Measurements from ENCODE around the gene CABLES1. TPM values are rescaled to one million over a fixed set of nuclear protein-coding genes. Genes with fewer than 3 reads are reported as not detected.
"Not testable (repeated sequence)": the region's sequence is repeated elsewhere in the genome, so short reads cannot be mapped to it uniquely, and the experiment has no call there.

CABLES1 gene
- total RNA-seq, 1 experiment from 2014 or later = 11.8 TPM

GRCh38 chr18:23156134-23156533, 20.8 kb downstream of the CABLES1 start:
- Histone ChIP-seq H3K4me2 (no peak overlapping the region), H3K79me2 (ENCODE audit: low read depth) (0 out of 2 replicates have a peak, but pooled peaks cover 12% of the 10 kb centered on the region), H3K27me3 (ENCODE audit: insufficient read depth, low read depth) (no peaks in the 10 kb centered on the region), H3K9me2 (ENCODE audit: insufficient read depth) (no peaks in the 10 kb centered on the region), H3K4me3 (no peak overlapping the region), H4K20me1 (ENCODE audit: insufficient read depth) (no peaks in the 10 kb centered on the region), H2AFZ (no peak overlapping the region), H3F3A (ENCODE audit: insufficient read depth, low read depth) (no peaks in the 10 kb centered on the region), H3K4me1 (replicated peaks; ENCODE audit: insufficient read depth) (peaks cover 13% of the 10 kb centered on the region), H3K27ac (no peak overlapping the region), H3K36me3 (ENCODE audit: low read depth) (no peaks in the 10 kb centered on the region), H3K9me3 (ENCODE audit: insufficient read depth, low read depth) (no peaks in the 10 kb centered on the region)
- intact Hi-C loops (cut with micrococcal nuclease; ENCODE audit: unreplicated experiment) = no loop called here
- no peak for TF ChIP-seq EZH2 (IDR thresholded peaks at IDR 0.05; ENCODE audit: low read depth)
- TF ChIP-seq, protein P1, sequence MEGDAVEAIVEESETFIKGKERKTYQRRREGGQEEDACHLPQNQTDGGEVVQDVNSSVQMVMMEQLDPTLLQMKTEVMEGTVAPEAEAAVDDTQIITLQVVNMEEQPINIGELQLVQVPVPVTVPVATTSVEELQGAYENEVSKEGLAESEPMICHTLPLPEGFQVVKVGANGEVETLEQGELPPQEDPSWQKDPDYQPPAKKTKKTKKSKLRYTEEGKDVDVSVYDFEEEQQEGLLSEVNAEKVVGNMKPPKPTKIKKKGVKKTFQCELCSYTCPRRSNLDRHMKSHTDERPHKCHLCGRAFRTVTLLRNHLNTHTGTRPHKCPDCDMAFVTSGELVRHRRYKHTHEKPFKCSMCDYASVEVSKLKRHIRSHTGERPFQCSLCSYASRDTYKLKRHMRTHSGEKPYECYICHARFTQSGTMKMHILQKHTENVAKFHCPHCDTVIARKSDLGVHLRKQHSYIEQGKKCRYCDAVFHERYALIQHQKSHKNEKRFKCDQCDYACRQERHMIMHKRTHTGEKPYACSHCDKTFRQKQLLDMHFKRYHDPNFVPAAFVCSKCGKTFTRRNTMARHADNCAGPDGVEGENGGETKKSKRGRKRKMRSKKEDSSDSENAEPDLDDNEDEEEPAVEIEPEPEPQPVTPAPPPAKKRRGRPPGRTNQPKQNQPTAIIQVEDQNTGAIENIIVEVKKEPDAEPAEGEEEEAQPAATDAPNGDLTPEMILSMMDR (conservative IDR thresholded peaks at IDR 0.05) = no peak
- BruUV-seq (replicated peaks) = no TSS peak
- DNase-seq = no peak
- POLR2A ChIA-PET (ENCODE audit: unreplicated experiment) = interaction anchor here (0.6 kb wide), 1 partner anchor 156 kb away, joined by 5 read pairs; no protein-coding TSS in a partner anchor
- CTCF ChIA-PET = no interaction called here

DNA sequence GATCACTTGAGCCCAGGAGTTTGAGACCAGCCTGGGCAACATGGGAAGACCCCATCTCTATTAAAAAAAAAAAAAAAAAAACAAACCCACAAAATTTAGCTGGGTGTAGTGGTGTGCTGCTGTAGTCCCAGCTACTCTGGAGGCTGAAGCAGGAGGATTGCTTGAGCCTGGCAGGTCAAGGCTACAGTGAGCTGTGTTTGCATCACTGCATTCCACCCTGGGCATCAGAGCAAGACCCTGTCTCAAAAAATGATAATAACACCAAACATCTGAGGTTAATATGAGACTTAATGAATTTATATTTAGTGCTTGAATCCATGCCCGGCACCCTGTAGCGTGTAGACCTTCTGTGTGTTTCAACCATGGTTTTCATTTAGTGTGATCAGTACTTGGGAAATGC, 22.8 kb downstream of the CABLES1 start:
- H3K4me3 ChIP-seq = no peak overlapping the region
- intact Hi-C loops (cut with micrococcal nuclease; ENCODE audit: unreplicated experiment) = no loop called here
- no peaks in the 10 kb centered on the region for H3K9me3 ChIP-seq (ENCODE audit: insufficient read depth, low read depth)
- no peaks in the 10 kb centered on the region for H3K36me3 ChIP-seq (ENCODE audit: low read depth)
- CTCF ChIA-PET = no interaction called here
- BruUV-seq (replicated peaks) = no TSS peak
- no peak for DNase-seq
- H3F3A ChIP-seq (ENCODE audit: insufficient read depth, low read depth) = no peaks in the 10 kb centered on the region
- no peaks in the 10 kb centered on the region for H4K20me1 ChIP-seq (ENCODE audit: insufficient read depth)
- no peak overlapping the region for H3K27ac ChIP-seq
- H3K27me3 ChIP-seq (ENCODE audit: insufficient read depth, low read depth) = no peaks in the 10 kb centered on the region
- POLR2A ChIA-PET (ENCODE audit: unreplicated experiment) = no interaction called here
- no peak overlapping the region for H2AFZ ChIP-seq
- H3K4me1 ChIP-seq (replicated peaks; ENCODE audit: insufficient read depth) = peaks cover 13% of the 10 kb centered on the region
- H3K9me2 ChIP-seq (ENCODE audit: insufficient read depth) = no peaks in the 10 kb centered on the region
- H3K79me2 ChIP-seq (ENCODE audit: low read depth) = 0 out of 2 replicates have a peak, but pooled peaks cover 12% of the 10 kb centered on the region
- TF ChIP-seq, protein P1 (conservative IDR thresholded peaks at IDR 0.05) = no peak
- no peak for TF ChIP-seq EZH2 (IDR thresholded peaks at IDR 0.05; ENCODE audit: low read depth)
- H3K4me2 ChIP-seq = no peak overlapping the region

DNA sequence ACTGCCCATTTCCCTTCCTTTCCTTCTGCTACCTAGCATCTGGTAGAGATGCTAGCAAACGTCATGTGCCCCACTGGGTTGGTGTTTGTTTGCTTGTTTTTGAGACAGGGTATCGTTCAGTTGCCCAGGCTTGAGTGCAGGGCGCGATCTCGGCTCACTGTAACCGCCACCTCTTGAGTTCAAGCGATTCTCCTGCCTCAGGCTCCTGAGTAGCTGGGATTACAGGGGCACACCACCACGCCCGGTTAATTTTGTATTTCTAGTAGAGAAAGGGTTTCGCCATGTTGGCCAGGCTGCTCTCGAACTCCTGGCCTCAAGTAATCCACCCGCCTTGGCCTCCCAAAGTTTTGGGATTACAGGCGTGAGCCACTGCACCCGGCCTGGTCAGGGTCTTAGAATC, 23.6 kb downstream of the CABLES1 start:
- POLR2A ChIA-PET (ENCODE audit: unreplicated experiment); H3K9me3 ChIP-seq (ENCODE audit: insufficient read depth, low read depth); H3K36me3 ChIP-seq (ENCODE audit: low read depth); H3F3A ChIP-seq (ENCODE audit: insufficient read depth, low read depth); H3K9me2 ChIP-seq (ENCODE audit: insufficient read depth); H3K4me3 ChIP-seq; DNase-seq; CTCF ChIA-PET; H2AFZ ChIP-seq; BruUV-seq (replicated peaks); H4K20me1 ChIP-seq (ENCODE audit: insufficient read depth); intact Hi-C loops (cut with micrococcal nuclease; ENCODE audit: unreplicated experiment); H3K27ac ChIP-seq; H3K27me3 ChIP-seq (ENCODE audit: insufficient read depth, low read depth); H3K4me2 ChIP-seq: not testable (repeated sequence)
- Histone ChIP-seq H3K4me1 (replicated peaks; ENCODE audit: insufficient read depth) (peaks cover 13% of the 10 kb centered on the region), H3K79me2 (ENCODE audit: low read depth) (0 out of 2 replicates have a peak, but pooled peaks cover 12% of the 10 kb centered on the region)

- Histone ChIP-seq H3K27ac (no peak overlapping the region), H3K4me1 (replicated peaks; ENCODE audit: insufficient read depth) (peaks cover 13% of the 10 kb centered on the region), H3K27me3 (ENCODE audit: insufficient read depth, low read depth) (no peaks in the 10 kb centered on the region), H3F3A (ENCODE audit: insufficient read depth, low read depth) (no peaks in the 10 kb centered on the region), H3K4me2 (no peak overlapping the region), H4K20me1 (ENCODE audit: insufficient read depth) (no peaks in the 10 kb centered on the region), H3K4me3 (no peak overlapping the region), H3K79me2 (ENCODE audit: low read depth) (0 out of 2 replicates have a peak, but pooled peaks cover 12% of the 10 kb centered on the region), H2AFZ (no peak overlapping the region), H3K36me3 (ENCODE audit: low read depth) (no peaks in the 10 kb centered on the region), H3K9me3 (ENCODE audit: insufficient read depth, low read depth) (no peaks in the 10 kb centered on the region), H3K9me2 (ENCODE audit: insufficient read depth) (no peaks in the 10 kb centered on the region)
- no peak for TF ChIP-seq EZH2 (IDR thresholded peaks at IDR 0.05; ENCODE audit: low read depth)
- TF ChIP-seq, protein P1 (conservative IDR thresholded peaks at IDR 0.05) = no peak
- DNase-seq = no peak
- CTCF ChIA-PET = interaction anchor here (0.7 kb wide), 1 partner anchor 23 kb away, joined by 6 read pairs; no protein-coding TSS in a partner anchor
- BruUV-seq (replicated peaks) = no TSS peak
- intact Hi-C loops (cut with micrococcal nuclease; ENCODE audit: unreplicated experiment) = no loop called here
- POLR2A ChIA-PET (ENCODE audit: unreplicated experiment) = no interaction called here
These were observed 24.1 kb downstream of the CABLES1 start for GRCh38 chr18:23159344-23159743.
